22Rv1 (cell line): ENCODE measurements around the gene NUAK2.

Source experiments
- CTCF ChIP-seq: fragments of 450-650 bp; IDR thresholded peaks from 2 replicates; pipeline ENCODE4 v1.5.1; 2017; ENCODE audit warnings: mild to moderate bottlenecking
- ZFX ChIP-seq: fragments of 450-650 bp; IDR thresholded peaks from 2 replicates; pipeline ENCODE4 v1.6.1; 2017; ENCODE audit warnings: antibody characterized with exemption, borderline replicate concordance

GRCh38 chr1:205262731-205263171, 58.8 kb downstream of the NUAK2 start:
- TF ChIP-seq CTCF (no peak), ZFX (no peak)
